Small intestine (tissue), 7 donors: ENCODE data around the gene GAB1. TPM values are rescaled to one million over a fixed set of nuclear protein-coding genes. Genes with fewer than 3 reads are reported as not detected.

Experiments
- DNase-seq, 2 donors: peaks; one replicate each; pipeline versions ENCODE4 v3.0.0 to v3.0.0-alpha.2; 2013
- FAIRE-seq: peaks from 2 replicates; lab custom pipeline; 2012; peaks lifted over from hg19 to GRCh38; lab: Jason Lieb, UNC
- H3K27ac ChIP-seq, 3 donors: one replicate each; pipeline ENCODE4 v1.5.1; 2013; ENCODE audit warnings: low read length in 2 of 3, mild to moderate bottlenecking in 2 of 3, control low read depth in 1 of 3, inconsistent platforms in 1 of 3, low read depth in 1 of 3, moderate library complexity in 1 of 3
- H3K27me3 ChIP-seq, 3 donors: one replicate each; pipeline ENCODE4 v1.6.1; 2013; ENCODE audit warnings: low read length in 3 of 3, inconsistent platforms in 1 of 3; ENCODE audit not compliant: control insufficient read depth in 3 of 3, insufficient read depth in 3 of 3
- H3K36me3 ChIP-seq, 3 donors: one replicate each; pipeline ENCODE4 v1.6.1; 2013; ENCODE audit warnings: low read length in 3 of 3, inconsistent platforms in 1 of 3, low read depth in 1 of 3, mild to moderate bottlenecking in 1 of 3, moderate library complexity in 1 of 3; ENCODE audit not compliant: control insufficient read depth in 3 of 3, insufficient read depth in 2 of 3
- H3K4me1 ChIP-seq, 3 donors: one replicate each; pipeline ENCODE4 v1.6.1; 2013; ENCODE audit warnings: low read length in 2 of 3, inconsistent platforms in 1 of 3, low read depth in 1 of 3, mild to moderate bottlenecking in 1 of 3, moderate library complexity in 1 of 3; ENCODE audit not compliant: control insufficient read depth in 3 of 3, insufficient read depth in 2 of 3
- H3K4me3 ChIP-seq, 3 donors: one replicate each; pipeline ENCODE4 v1.5.1; 2013; ENCODE audit warnings: low read length in 3 of 3, control low read depth in 1 of 3, inconsistent platforms in 1 of 3, low read depth in 1 of 3, mild to moderate bottlenecking in 1 of 3, moderate library complexity in 1 of 3
- H3K9me3 ChIP-seq, 2 donors: one replicate each; pipeline ENCODE4 v1.6.1; 2013; ENCODE audit warnings: low read depth in 1 of 2, low read length in 1 of 2; ENCODE audit not compliant: control insufficient read depth in 2 of 2, insufficient read depth in 1 of 2
- WGBS, 3 donors: extraction: QIAGEN DNeasy Blood & Tissue Kit; methylation state at CpG; one replicate each; pipeline ENCODE4 v1.1.7; 2013; 5-methylcytosine and 5-hydroxymethylcytosine counted together
- polyA plus RNA-seq, 4 donors: library from polyadenylated mRNA; stranded (reverse) in 3 of 4; unstranded in 1 of 4; fragments of 200-250 nt in 3 of 4; fragments of 120-200 nt in 1 of 4; gene quantifications; one replicate each; pipeline versions ENCODE4 v1.2.1 to v1.2.3, GENCODE V29; 2013
- donor health status: healthy with polysubstance abuse.
- donor health status: control.
- donor health status: control.
- donor health status: Bipolar disorder and iron deficiency.
- donor health status: healthy.

Gene GAB1
- polyA plus RNA-seq, 4 donors = 3.5 to 71.7 (median 6.7) TPM

DNA sequence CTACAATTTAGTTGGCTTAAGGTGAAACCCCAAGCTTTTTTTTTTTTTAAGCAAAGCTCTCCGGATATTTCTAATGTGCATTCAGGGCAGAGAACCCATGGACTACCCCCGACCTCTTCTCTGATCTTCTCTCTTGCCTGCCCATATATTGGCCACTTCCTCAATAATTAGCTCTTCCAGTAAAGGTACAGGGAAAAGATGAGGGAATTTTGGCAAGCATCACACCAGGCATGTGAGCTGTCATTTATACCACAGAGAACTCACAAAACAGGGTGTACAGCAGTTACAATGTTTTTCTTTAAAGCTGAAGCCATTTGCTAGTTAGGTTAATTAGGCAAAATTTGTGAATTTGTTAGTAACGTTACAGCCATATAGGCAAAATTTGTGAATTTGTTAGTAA, 73.3 kb downstream of the GAB1 start:
- no peaks in the 10 kb centered on the region for H3K27me3 ChIP-seq
- FAIRE-seq (no peak), DNase-seq (no peak)
- no peak overlapping the region for H3K27ac ChIP-seq
- peaks cover 10 to 13% (median 13%) of the 10 kb centered on the region in 3 donors for H3K4me1 ChIP-seq
- H3K9me3 ChIP-seq = no peaks in the 10 kb centered on the region
- H3K36me3 ChIP-seq = peaks cover 0 to 4% (median 0%) of the 10 kb centered on the region in 3 donors
- 85 to 92% (median 87%) methylated on average over 3 of the region's 3 CpGs for WGBS, 3 donors
- H3K4me3 ChIP-seq = no peak overlapping the region

DNA sequence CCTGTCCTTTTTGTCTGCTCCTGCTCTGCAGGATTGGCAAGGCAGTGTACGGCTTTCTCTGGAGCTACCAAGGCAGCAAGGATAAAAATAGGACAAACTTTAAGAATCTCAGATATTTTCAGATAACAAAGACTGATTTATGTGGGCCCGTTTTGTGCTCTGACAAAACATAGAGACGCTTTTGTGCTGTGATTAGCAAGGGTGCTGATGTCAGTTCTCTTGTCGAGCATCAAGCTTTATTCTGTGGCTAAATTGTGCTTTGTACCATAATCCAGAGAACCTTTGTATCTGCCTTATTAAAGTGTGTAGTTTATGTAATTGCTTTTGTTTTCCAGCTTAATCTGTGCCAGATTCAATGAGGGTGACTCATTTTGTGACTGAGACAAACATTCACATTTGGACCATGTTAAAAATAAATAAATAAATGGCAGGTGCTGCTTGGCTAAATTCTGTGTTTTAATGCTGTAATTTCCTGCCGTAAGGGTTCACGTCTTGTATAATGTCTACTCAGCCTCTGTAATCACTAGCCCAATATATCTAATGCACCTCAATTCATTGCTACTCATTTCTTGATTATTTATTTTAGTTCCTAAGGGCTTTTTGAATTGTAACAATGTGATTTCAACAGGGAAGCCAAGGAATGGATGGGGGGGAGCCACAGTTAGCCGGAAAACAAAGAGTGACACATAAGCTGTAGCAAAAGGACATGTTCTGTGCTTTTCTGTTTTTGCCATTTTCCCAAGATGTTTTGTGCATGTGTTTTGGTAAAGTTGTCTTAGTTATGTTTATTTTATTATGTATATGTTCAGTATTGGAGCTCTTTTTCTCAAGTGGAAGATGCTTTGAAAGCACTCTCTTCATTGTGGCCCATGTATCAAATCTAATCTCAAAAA, 75.1 kb downstream of the GAB1 start:
- Histone ChIP-seq H3K27ac (peak overlapping the region in 2 of 3 donors; percentile 8 to 62), H3K36me3 (peaks cover 0 to 8% (median 0%) of the 10 kb centered on the region in 3 donors), H3K27me3 (no peaks in the 10 kb centered on the region), H3K9me3 (no peaks in the 10 kb centered on the region), H3K4me3 (no peak overlapping the region), H3K4me1 (peaks cover 3 to 5% (median 4%) of the 10 kb centered on the region in 3 donors)
- no peak for DNase-seq
- FAIRE-seq = no peak
- WGBS, 3 donors = 36 to 45% (median 39%) methylated on average over 7 of the region's 7 CpGs

DNA sequence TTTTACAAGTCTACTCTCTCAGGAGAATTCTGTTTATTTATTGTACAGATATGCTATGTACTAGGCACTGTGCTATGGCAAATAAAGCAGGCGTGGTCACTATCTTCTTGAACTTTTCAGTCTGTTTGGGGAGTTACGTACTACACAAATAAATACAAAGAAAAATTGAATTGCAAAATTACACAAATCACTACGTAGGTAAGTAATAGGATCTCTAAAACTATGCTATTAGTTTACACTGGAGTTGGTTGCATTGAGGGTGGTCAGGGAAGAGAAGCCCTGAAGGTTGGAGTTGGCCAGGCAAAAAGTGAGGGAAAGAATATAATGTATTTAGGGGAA, 75.7 kb downstream of the GAB1 start:
- Histone ChIP-seq H3K27me3 (no peaks in the 10 kb centered on the region), H3K36me3 (peaks cover 0 to 9% (median 0%) of the 10 kb centered on the region in 3 donors), H3K27ac (no peak overlapping the region), H3K4me3 (no peak overlapping the region), H3K4me1 (peaks cover 3 to 5% (median 4%) of the 10 kb centered on the region in 3 donors), H3K9me3 (no peaks in the 10 kb centered on the region)
- WGBS, 3 donors = 74 to 81% (median 81%) methylated on average over 3 of the region's 3 CpGs
- DNase-seq (no peak), FAIRE-seq (no peak)

DNA sequence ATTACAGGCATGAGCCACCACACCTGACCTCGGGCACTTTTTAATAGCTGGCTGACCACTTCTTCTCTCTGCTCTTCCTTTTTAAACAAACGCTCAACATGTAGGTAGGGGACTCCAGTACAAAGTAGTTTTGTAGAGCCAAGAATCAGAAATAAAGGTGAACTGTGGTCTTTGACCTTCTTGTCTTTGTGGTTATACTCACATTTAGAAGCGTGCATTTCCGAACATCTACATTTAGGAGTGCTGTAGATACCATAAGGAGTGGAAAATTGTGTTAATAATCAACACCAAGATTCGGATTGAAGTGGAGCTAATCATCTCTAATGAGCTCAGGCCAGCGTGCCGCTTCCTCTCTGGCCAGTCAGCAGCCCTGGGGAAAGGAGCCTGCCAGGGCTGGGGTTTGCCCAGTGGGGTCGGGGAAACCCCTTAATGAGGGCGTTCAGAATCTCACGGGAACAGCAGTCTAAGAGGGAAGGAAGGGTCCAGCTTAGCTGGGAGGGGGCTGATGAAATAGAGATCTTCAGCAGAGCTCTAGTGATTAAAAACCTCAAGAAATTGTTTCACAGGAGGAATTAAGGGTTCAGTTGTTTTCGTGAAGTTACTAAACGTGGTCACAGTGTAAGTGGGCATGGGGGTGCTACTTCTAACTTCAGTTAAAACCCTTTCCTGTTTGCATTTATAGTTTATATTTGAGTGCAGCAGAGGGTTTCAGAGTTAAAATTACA, 81.2 kb downstream of the GAB1 start:
- 78 to 93% (median 84%) methylated on average over 12 of the region's 12 CpGs for WGBS, 3 donors
- Histone ChIP-seq H3K27ac (no peak overlapping the region), H3K4me3 (no peak overlapping the region), H3K4me1 (no peaks in the 10 kb centered on the region), H3K36me3 (peaks cover 0 to 15% (median 4%) of the 10 kb centered on the region in 3 donors), H3K27me3 (no peaks in the 10 kb centered on the region), H3K9me3 (no peaks in the 10 kb centered on the region)
- DNase-seq (no peak), FAIRE-seq (no peak)

DNA sequence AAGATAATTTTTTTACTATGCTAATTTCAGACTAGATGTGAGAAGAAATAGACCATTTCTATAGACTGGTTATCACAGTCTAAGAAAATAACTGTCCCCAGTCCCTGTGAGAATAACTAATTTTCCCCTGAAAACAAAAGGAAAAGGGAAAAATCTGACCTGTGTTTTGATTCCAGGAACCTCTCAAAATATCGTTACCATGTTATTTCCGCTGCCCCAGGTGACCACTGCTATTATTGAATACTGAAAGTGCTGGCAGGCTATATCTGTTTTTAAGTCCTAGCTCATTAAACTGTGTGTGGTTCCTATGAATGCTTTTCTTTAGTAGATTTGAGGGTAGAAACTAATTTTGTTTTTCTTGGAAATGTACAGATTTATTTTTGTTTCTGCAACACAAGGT, 83.6 kb downstream of the GAB1 start:
- Histone ChIP-seq H3K36me3 (peaks cover 0 to 20% (median 4%) of the 10 kb centered on the region in 3 donors), H3K27ac (no peak overlapping the region), H3K4me1 (no peaks in the 10 kb centered on the region), H3K27me3 (no peaks in the 10 kb centered on the region), H3K9me3 (no peaks in the 10 kb centered on the region), H3K4me3 (no peak overlapping the region)
- no peak for FAIRE-seq
- no peak for DNase-seq
- WGBS, 3 donors = 81 to 95% (median 94%) methylated on average over 2 of the region's 2 CpGs

DNA sequence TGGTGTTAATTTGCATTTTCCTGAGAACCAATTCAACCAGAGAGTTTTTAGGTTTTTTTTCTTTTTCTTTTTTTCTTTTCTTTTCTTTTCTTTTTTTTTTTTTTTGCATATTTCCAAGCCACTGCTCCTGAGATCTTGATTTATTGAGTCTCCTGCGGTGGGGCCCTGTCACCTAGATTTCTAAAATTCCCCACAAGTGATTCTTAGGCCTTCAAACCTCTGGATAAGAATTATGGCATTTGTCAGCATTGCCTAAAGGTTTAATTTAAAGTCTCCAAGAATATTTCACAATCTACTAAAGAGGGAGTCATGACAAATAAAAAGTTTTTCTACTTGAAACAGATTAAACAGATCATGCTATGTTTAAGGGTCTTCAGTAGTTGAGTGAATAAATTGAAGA, 84.9 kb downstream of the GAB1 start:
- peaks cover 0 to 21% (median 4%) of the 10 kb centered on the region in 3 donors for H3K36me3 ChIP-seq
- 85 to 88% (median 88%) methylated on average over 1 of the region's 1 CpG for WGBS, 3 donors
- FAIRE-seq (no peak), DNase-seq (no peak)
- no peak overlapping the region for H3K4me3 ChIP-seq
- H3K27ac ChIP-seq = no peak overlapping the region
- no peaks in the 10 kb centered on the region for H3K27me3 ChIP-seq
- no peaks in the 10 kb centered on the region for H3K9me3 ChIP-seq
- H3K4me1 ChIP-seq = no peaks in the 10 kb centered on the region

DNA sequence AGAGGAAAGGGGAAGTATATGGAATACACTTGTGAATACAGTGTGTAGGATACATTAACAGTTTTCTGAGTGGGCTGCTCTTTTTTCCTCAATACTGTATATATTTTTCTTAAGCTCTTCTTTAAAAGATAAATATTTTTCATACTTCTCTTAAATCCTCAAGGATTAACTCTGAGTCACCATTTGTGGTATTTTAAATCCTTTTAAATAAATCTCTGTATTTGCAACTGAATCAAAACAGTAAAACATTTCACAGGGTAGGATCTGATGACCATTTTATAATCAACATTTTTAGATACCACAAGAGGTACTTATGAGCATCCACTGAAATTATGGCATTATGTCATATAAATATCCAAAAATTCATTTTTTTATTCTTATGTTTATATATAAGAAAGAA, 87.6 kb downstream of the GAB1 start:
- DNase-seq = no peak
- Histone ChIP-seq H3K4me3 (no peak overlapping the region), H3K4me1 (no peaks in the 10 kb centered on the region), H3K27ac (no peak overlapping the region), H3K9me3 (peaks cover 0 to 12% of the 10 kb centered on the region in 2 donors), H3K36me3 (peaks cover 0 to 22% (median 0%) of the 10 kb centered on the region in 3 donors), H3K27me3 (no peaks in the 10 kb centered on the region)
- FAIRE-seq = no peak

DNA sequence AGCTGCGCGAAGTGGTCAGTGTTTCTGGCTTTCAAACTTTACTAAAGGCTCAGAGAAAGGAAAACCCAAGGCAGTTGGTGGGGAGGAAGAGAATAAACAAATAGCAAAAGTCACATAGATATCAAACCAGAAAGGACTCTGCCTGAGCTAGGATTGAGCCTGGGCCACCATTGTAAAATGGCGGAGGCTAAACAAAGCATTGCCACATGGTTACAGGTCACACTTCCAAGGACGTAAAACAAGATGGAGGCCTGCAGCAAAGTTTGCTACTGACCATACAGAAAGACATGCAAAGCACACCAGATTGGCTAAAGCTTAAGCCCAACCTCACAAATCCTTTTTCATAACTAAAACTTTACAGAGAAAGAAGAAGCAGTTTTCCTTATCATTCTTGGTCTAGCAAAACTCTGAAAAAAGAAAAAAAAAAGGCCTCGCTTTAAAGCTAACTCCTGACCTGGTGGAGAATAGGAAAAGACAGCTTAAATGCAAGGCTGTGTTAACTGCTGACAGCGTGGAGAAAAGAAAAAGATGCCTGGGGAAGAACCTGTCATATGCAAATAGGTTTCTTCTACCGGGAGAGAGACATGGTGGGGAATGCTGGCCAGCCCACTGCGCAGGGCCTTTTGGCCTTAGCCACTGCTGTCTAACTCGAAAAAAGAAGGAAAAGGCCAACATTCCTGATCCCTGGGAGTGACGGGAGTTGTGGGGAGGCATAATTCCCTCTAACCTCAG, 95.0 kb downstream of the GAB1 start:
- 93 to 96% (median 93%) methylated on average over 10 of the region's 10 CpGs for WGBS, 3 donors
- peaks cover 0 to 21% of the 10 kb centered on the region in 2 donors for H3K9me3 ChIP-seq

More for the DNA sequence above, 95.0 kb downstream of the GAB1 start:
- H3K27ac ChIP-seq = no peak overlapping the region
- H3K36me3 ChIP-seq = peaks cover 0 to 14% (median 1%) of the 10 kb centered on the region in 3 donors
- no peaks in the 10 kb centered on the region for H3K27me3 ChIP-seq
- peak overlapping the region in 1 of 3 donors; percentile 12 for H3K4me3 ChIP-seq
- no peaks in the 10 kb centered on the region for H3K4me1 ChIP-seq
- DNase-seq (no peak), FAIRE-seq (no peak)
